Liver (tissue), 3 donors: ENCODE measurements around the gene PRDM5.

Experiments
- CTCF ChIP-seq: fragments of 150-350 bp; IDR thresholded peaks from 2 replicates; pipeline ENCODE4 v1.5.1; 2017; ENCODE audit warnings: improper control_type of control experiment, low read depth, low read length; ENCODE audit not compliant: missing input control
- FOXA1 ChIP-seq: IDR thresholded peaks from 2 replicates; pipeline ENCODE4 v1.6.1; 2016; ENCODE audit warnings: antibody characterized with exemption
- HNF4A ChIP-seq, 2 donors: conservative IDR thresholded peaks; 2 replicates each; pipeline ENCODE4 v1.6.1; 2016; ENCODE audit warnings: antibody characterized with exemption in 2 of 2, mild to moderate bottlenecking in 2 of 2
- MAX ChIP-seq: IDR thresholded peaks from 2 replicates; pipeline ENCODE4 v1.6.1; 2016; ENCODE audit warnings: antibody characterized with exemption
- RAD21 ChIP-seq, 2 donors: IDR thresholded peaks; 2 replicates each; pipeline ENCODE4 v1.6.1; 2016; ENCODE audit warnings: antibody characterized with exemption in 2 of 2, mild to moderate bottlenecking in 2 of 2
- REST ChIP-seq: IDR thresholded peaks from 2 replicates; pipeline ENCODE4 v1.6.1; 2016; ENCODE audit warnings: antibody characterized with exemption, mild to moderate bottlenecking
- ZBTB33 ChIP-seq: IDR thresholded peaks from 2 replicates; pipeline ENCODE4 v1.6.1; 2016; ENCODE audit warnings: antibody characterized with exemption
- donor health status: healthy.
- donor health status: healthy.

- TF ChIP-seq CTCF (no peak), REST (no peak), MAX (no peak), ZBTB33 (no peak), HNF4A (conservative IDR thresholded peaks at IDR 0.05) (no peak), RAD21 (IDR thresholded peaks at IDR 0.05) (no peak), FOXA1 (no peak)
Measured at GRCh38 chr4:120838784-120839183, 83.7 kb downstream of the PRDM5 start.
